Keratinocyte (primary cell): ENCODE measurements around the gene MED12L.

ENCODE experiments used
- CTCF ChIP-seq, 3 experiments: IDR thresholded peaks in 1 of 3; conservative IDR thresholded peaks in 1 of 3; optimal IDR thresholded peaks in 1 of 3; 2 replicates in 2 of 3; 3 replicates in 1 of 3; pipeline versions ENCODE3 to v1.5.1; 2011; ENCODE audit warnings: low read length in 3 of 3, mild to moderate bottlenecking in 3 of 3, moderate library complexity in 2 of 3, control low read depth in 1 of 3, inconsistent platforms in 1 of 3; ENCODE audit not compliant: insufficient read depth in 2 of 3; ENCODE audit errors: extremely low read depth in 1 of 3
- EZH2 ChIP-seq: IDR thresholded peaks from one replicate; pipeline ENCODE4 v1.6.1; 2012; ENCODE audit warnings: inconsistent platforms, mild to moderate bottlenecking, low read length, moderate library complexity

GRCh38 chr3:151133917-151134450 lies 48.5 kb downstream of the MED12L start:
- TF ChIP-seq CTCF (optimal IDR thresholded peaks at IDR 0.05 in 1 of 3, IDR thresholded peaks at IDR 0.05 in 1 of 3, conservative IDR thresholded peaks at IDR 0.05 in 1 of 3; ENCODE audit: extremely low read depth in 1 of 3, insufficient read depth in 2 of 3, low read length in 3 of 3) (no peak), EZH2 (no peak)
